ENCODE measurements around the gene CCDC50. TPM values are rescaled to one million over a fixed set of nuclear protein-coding genes. Genes with fewer than 3 reads are reported as not detected.

Gene CCDC50
- total and polyA plus RNA-seq, 2 donors (not counting 3 experiments of a cell fraction or from before 2014, with no cell fraction given) = 44.4 to 137 TPM

- POLR2A ChIA-PET = no interaction called here
- H3K79me2 ChIP-seq (ENCODE audit: control insufficient read depth, insufficient read depth, low read length) = peaks cover 37% of the 10 kb centered on the region
- no peaks in the 10 kb centered on the region for H3K27me3 ChIP-seq (ENCODE audit: control insufficient read depth in 2 of 2, insufficient read depth in 2 of 2, low read length in 2 of 2)
- no peak overlapping the region for H3K9ac ChIP-seq (replicated peaks; ENCODE audit: extremely low read depth, insufficient read depth, low read length)
- peaks cover 27% of the 10 kb centered on the region for H3K4me1 ChIP-seq (ENCODE audit: control insufficient read depth, extremely low read depth, insufficient read depth, low read length)
- no peak overlapping the region for H3K27ac ChIP-seq (ENCODE audit: insufficient read depth, low read depth, low read length)
- DNase-seq (ENCODE audit: low read depth, low spot score) (peak; percentile 34), FAIRE-seq (peak; percentile 12)
- H3K4me2 ChIP-seq (ENCODE audit: insufficient read depth, low read length) = peak overlapping the region; percentile 37
- H3K9me3 ChIP-seq (replicated peaks; ENCODE audit: control insufficient read depth, insufficient read depth, low read length) = no peaks in the 10 kb centered on the region
- BruUV-seq (replicated peaks) = no TSS peak
- CTCF ChIA-PET = interaction anchor here (2.1 kb wide), 1 partner anchor 11 kb away, joined by 6 read pairs; no protein-coding TSS in a partner anchor
- no peaks in the 10 kb centered on the region for H3K9me1 ChIP-seq (replicated peaks; ENCODE audit: control insufficient read depth, extremely low read depth, insufficient read depth, low read length)
- H3K4me3 ChIP-seq (replicated peaks in 1 of 3; ENCODE audit: insufficient read depth in 1 of 3, low read depth in 1 of 3, low read length in 3 of 3) = no peak overlapping the region
- no peaks in the 10 kb centered on the region for H4K20me1 ChIP-seq (replicated peaks; ENCODE audit: control insufficient read depth, extremely low read depth, insufficient read depth, low read length)
- dilution Hi-C loops (cut with MboI; ENCODE audit: extremely low pct_ligation_motif_present, low sequenced_read_pairs) = no loop called here
- intact Hi-C loops (cut with micrococcal nuclease) = no loop called here
- no peaks in the 10 kb centered on the region for H3K36me3 ChIP-seq (ENCODE audit: control insufficient read depth in 2 of 2, extremely low read depth in 1 of 2, insufficient read depth in 2 of 2, low read length in 2 of 2)
- peak; percentile 40 for TF ChIP-seq GATA2 (IDR thresholded peaks at IDR 0.05; ENCODE audit: insufficient read depth, insufficient read length, low read depth, low read length)
- no peak for TF ChIP-seq EZH2 (IDR thresholded peaks at IDR 0.05; ENCODE audit: borderline replicate concordance, low read depth, low read length, severe bottlenecking)
- no peak for TF ChIP-seq JUN (IDR thresholded peaks at IDR 0.05; ENCODE audit: borderline replicate concordance, insufficient read depth, insufficient read length, low read depth)
- TF ChIP-seq POLR2AphosphoS5 (IDR thresholded peaks at IDR 0.05; ENCODE audit: insufficient read depth, low read depth, low read length) = no peak
- no peak overlapping the region for H2AFZ ChIP-seq (ENCODE audit: low read depth, low read length)
Observed at GRCh38 chr3:191327526-191327925, 1.7 kb upstream of the CCDC50 start.

DNA sequence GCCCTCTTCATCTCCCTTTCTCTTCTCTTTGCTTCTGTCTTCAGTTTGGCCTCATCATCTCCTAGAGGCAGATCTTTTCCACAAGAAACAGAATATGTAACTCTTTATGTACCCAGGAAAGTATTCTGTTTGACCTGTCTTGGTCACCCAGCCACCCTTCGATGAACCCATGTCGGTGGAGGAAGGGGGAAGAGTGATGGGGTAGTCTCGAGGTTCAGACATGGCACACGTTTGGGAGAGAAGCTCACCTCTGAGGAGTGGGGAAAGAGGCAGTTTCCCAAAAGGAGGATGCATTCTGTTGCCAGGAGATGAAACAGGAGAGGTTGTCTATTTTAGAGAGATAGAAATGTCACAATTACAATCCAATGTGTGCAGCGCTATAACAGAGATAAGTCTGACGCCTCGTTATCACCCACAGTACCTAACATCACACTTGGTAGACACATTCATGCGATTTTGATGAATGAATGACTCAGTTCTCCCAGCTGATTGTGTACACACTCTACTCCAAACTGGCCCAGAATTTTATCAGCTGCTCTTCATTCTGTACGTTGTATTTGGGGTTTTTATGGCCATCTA lies 722 bp upstream of the CCDC50 start:
- no peaks in the 10 kb centered on the region for H4K20me1 ChIP-seq (replicated peaks; ENCODE audit: control insufficient read depth, extremely low read depth, insufficient read depth, low read length)
- H3K27ac ChIP-seq (ENCODE audit: insufficient read depth, low read depth, low read length) = peak overlapping the region; percentile 94
- TF ChIP-seq MAX (IDR thresholded peaks at IDR 0.05; ENCODE audit: insufficient read depth, insufficient read length) (no peak), FOS (IDR thresholded peaks at IDR 0.05; ENCODE audit: borderline replicate concordance, insufficient read depth, low read length) (peak; percentile 45), CTCF (IDR thresholded peaks at IDR 0.05; ENCODE audit: extremely low read depth in 1 of 2, insufficient read depth in 1 of 2, low read depth in 1 of 2, low read length in 2 of 2) (no peak)
- peak overlapping the region in 2 of 3 experiments; percentile 58 to 96 for H3K4me3 ChIP-seq (replicated peaks in 1 of 3; ENCODE audit: insufficient read depth in 1 of 3, low read depth in 1 of 3, low read length in 3 of 3)
- ChIA-PET CTCF (interaction anchor here (0.6 to 2.1 kb wide), 11 partner anchors 10 to 192 kb away, joined by 3 to 7 read pairs (median 3); no protein-coding TSS in a partner anchor), POLR2A (interaction anchor here (0.6 to 1.0 kb wide), 3 partner anchors 9 to 84 kb away, joined by 3 read pairs; no protein-coding TSS in a partner anchor)
- peak overlapping the region; percentile 98 for H3K9ac ChIP-seq (replicated peaks; ENCODE audit: extremely low read depth, insufficient read depth, low read length)
- no peaks in the 10 kb centered on the region for H3K36me3 ChIP-seq (ENCODE audit: control insufficient read depth in 2 of 2, extremely low read depth in 1 of 2, insufficient read depth in 2 of 2, low read length in 2 of 2)
- dilution Hi-C loops (cut with MboI; ENCODE audit: extremely low pct_ligation_motif_present, low sequenced_read_pairs) = no loop called here
- FAIRE-seq (no peak), DNase-seq (ENCODE audit: low read depth, low spot score) (peak; percentile 22)
- no peaks in the 10 kb centered on the region for H3K27me3 ChIP-seq (ENCODE audit: control insufficient read depth in 2 of 2, insufficient read depth in 2 of 2, low read length in 2 of 2)
- H3K9me1 ChIP-seq (replicated peaks; ENCODE audit: control insufficient read depth, extremely low read depth, insufficient read depth, low read length) = no peaks in the 10 kb centered on the region
- peaks cover 47% of the 10 kb centered on the region for H3K79me2 ChIP-seq (ENCODE audit: control insufficient read depth, insufficient read depth, low read length)
- H3K4me2 ChIP-seq (ENCODE audit: insufficient read depth, low read length) = peak overlapping the region; percentile 63
- intact Hi-C loops (cut with micrococcal nuclease) = no loop called here
- no peaks in the 10 kb centered on the region for H3K9me3 ChIP-seq (replicated peaks; ENCODE audit: control insufficient read depth, insufficient read depth, low read length)
- peak overlapping the region; percentile 53 for H2AFZ ChIP-seq (ENCODE audit: low read depth, low read length)
- peaks cover 36% of the 10 kb centered on the region for H3K4me1 ChIP-seq (ENCODE audit: control insufficient read depth, extremely low read depth, insufficient read depth, low read length)
- BruUV-seq (replicated peaks) = no TSS peak

Data from endothelial cell of umbilical vein (primary cell).